ENCODE data around the gene EFEMP2. TPM values are rescaled to one million over a fixed set of nuclear protein-coding genes. Genes with fewer than 3 reads are reported as not detected.

The EFEMP2 gene
- total and polyA plus RNA-seq, 2 donors (not counting 3 experiments of a cell fraction or from before 2014, with no cell fraction given), result 81.7 to 207 TPM

- peaks cover 27% of the 10 kb centered on the region for H3K4me1 ChIP-seq (ENCODE audit: control insufficient read depth, extremely low read depth, insufficient read depth, low read length)
- FAIRE-seq (no peak), DNase-seq (ENCODE audit: low read depth, low spot score) (no peak)
- H3K36me3 ChIP-seq (ENCODE audit: control insufficient read depth in 2 of 2, extremely low read depth in 1 of 2, insufficient read depth in 2 of 2, low read length in 2 of 2), result peaks cover 9 to 41% of the 10 kb centered on the region in 2 experiments
- H3K27ac ChIP-seq (ENCODE audit: insufficient read depth, low read depth, low read length), result no peak overlapping the region
- BruUV-seq (replicated peaks), result no TSS peak
- H3K9me1 ChIP-seq (replicated peaks; ENCODE audit: control insufficient read depth, extremely low read depth, insufficient read depth, low read length), result no peaks in the 10 kb centered on the region
- ChIA-PET CTCF (interaction anchor here (0.8 kb wide), 2 partner anchors 25 to 83 kb away, joined by 3 to 4 read pairs; partner anchors contain the start of gene FIBP), POLR2A (no interaction called here)
- dilution Hi-C loops (cut with MboI; ENCODE audit: extremely low pct_ligation_motif_present, low sequenced_read_pairs) (no loop called here), intact Hi-C loops (cut with micrococcal nuclease) (no loop called here)
- H3K79me2 ChIP-seq (ENCODE audit: control insufficient read depth, insufficient read depth, low read length), result peaks cover 33% of the 10 kb centered on the region
- TF ChIP-seq GATA2 (IDR thresholded peaks at IDR 0.05; ENCODE audit: insufficient read depth, insufficient read length, low read depth, low read length) (no peak), JUN (IDR thresholded peaks at IDR 0.05; ENCODE audit: borderline replicate concordance, insufficient read depth, insufficient read length, low read depth) (no peak), FOS (IDR thresholded peaks at IDR 0.05; ENCODE audit: borderline replicate concordance, insufficient read depth, low read length) (no peak), POLR2AphosphoS5 (IDR thresholded peaks at IDR 0.05; ENCODE audit: insufficient read depth, low read depth, low read length) (no peak)
- no peak overlapping the region for H3K4me2 ChIP-seq (ENCODE audit: insufficient read depth, low read length)
- no peak overlapping the region for H3K9ac ChIP-seq (replicated peaks; ENCODE audit: extremely low read depth, insufficient read depth, low read length)
- H3K4me3 ChIP-seq (replicated peaks in 1 of 3; ENCODE audit: insufficient read depth in 1 of 3, low read depth in 1 of 3, low read length in 3 of 3), result no peak overlapping the region
- no peaks in the 10 kb centered on the region for H3K9me3 ChIP-seq (replicated peaks; ENCODE audit: control insufficient read depth, insufficient read depth, low read length)
- H3K27me3 ChIP-seq (ENCODE audit: control insufficient read depth in 2 of 2, insufficient read depth in 2 of 2, low read length in 2 of 2), result no peaks in the 10 kb centered on the region
- H4K20me1 ChIP-seq (replicated peaks; ENCODE audit: control insufficient read depth, extremely low read depth, insufficient read depth, low read length), result no peaks in the 10 kb centered on the region
- H2AFZ ChIP-seq (ENCODE audit: low read depth, low read length), result no peak overlapping the region
Observed at GRCh38 chr11:65862941-65863888, 9.4 kb downstream of the EFEMP2 start.

GRCh38 chr11:65862191-65862735 is 10.3 kb downstream of the EFEMP2 start:
- no peak for DNase-seq (ENCODE audit: low read depth, low spot score)
- Histone ChIP-seq H3K9ac (replicated peaks; ENCODE audit: extremely low read depth, insufficient read depth, low read length) (no peak overlapping the region), H2AFZ (ENCODE audit: low read depth, low read length) (no peak overlapping the region), H3K79me2 (ENCODE audit: control insufficient read depth, insufficient read depth, low read length) (peaks cover 40% of the 10 kb centered on the region), H3K4me3 (replicated peaks in 1 of 3; ENCODE audit: insufficient read depth in 1 of 3, low read depth in 1 of 3, low read length in 3 of 3) (no peak overlapping the region), H3K9me1 (replicated peaks; ENCODE audit: control insufficient read depth, extremely low read depth, insufficient read depth, low read length) (no peaks in the 10 kb centered on the region), H3K4me2 (ENCODE audit: insufficient read depth, low read length) (no peak overlapping the region), H3K36me3 (ENCODE audit: control insufficient read depth in 2 of 2, extremely low read depth in 1 of 2, insufficient read depth in 2 of 2, low read length in 2 of 2) (peaks cover 9 to 36% of the 10 kb centered on the region in 2 experiments), H3K27me3 (ENCODE audit: control insufficient read depth in 2 of 2, insufficient read depth in 2 of 2, low read length in 2 of 2) (no peaks in the 10 kb centered on the region), H3K27ac (ENCODE audit: insufficient read depth, low read depth, low read length) (no peak overlapping the region), H3K9me3 (replicated peaks; ENCODE audit: control insufficient read depth, insufficient read depth, low read length) (no peaks in the 10 kb centered on the region), H3K4me1 (ENCODE audit: control insufficient read depth, extremely low read depth, insufficient read depth, low read length) (peaks cover 27% of the 10 kb centered on the region), H4K20me1 (replicated peaks; ENCODE audit: control insufficient read depth, extremely low read depth, insufficient read depth, low read length) (no peaks in the 10 kb centered on the region)
- intact Hi-C loops (cut with micrococcal nuclease), result no loop called here
- POLR2A ChIA-PET, result no interaction called here
- no peak for TF ChIP-seq POLR2AphosphoS5 (IDR thresholded peaks at IDR 0.05; ENCODE audit: insufficient read depth, low read depth, low read length)
- BruUV-seq (replicated peaks), result no TSS peak
- CTCF ChIA-PET, result interaction anchor here (0.8 to 4.8 kb wide), 2 partner anchors 9 to 82 kb away, joined by 3 to 73 read pairs; partner anchors contain the start of gene EFEMP2
- dilution Hi-C loops (cut with MboI; ENCODE audit: extremely low pct_ligation_motif_present, low sequenced_read_pairs), result no loop called here
- no peak for FAIRE-seq
